Measurements from ENCODE around the gene SLC22A23.

Gene SLC22A23

GRCh38 chr6:3314621-3315467 lies 142.0 kb downstream of the SLC22A23 start:
- Histone ChIP-seq H3K4me3 (ENCODE audit: low read depth, low read length) (no peak overlapping the region), H3K36me3 (ENCODE audit: control insufficient read depth in 2 of 2, insufficient read depth in 1 of 2, low read length in 2 of 2) (peaks cover 0 to 8% of the 10 kb centered on the region in 2 experiments; a peak in 1 of 3 replicates), H3K9me3 (ENCODE audit: control insufficient read depth, insufficient read depth, low read depth, low read length) (no peaks in the 10 kb centered on the region), H3K4me1 (ENCODE audit: control insufficient read depth, insufficient read depth, low read length) (no peaks in the 10 kb centered on the region), H3K27ac (ENCODE audit: extremely low read depth, low read depth, low read length) (no peak overlapping the region)
- no peak for TF ChIP-seq ZNF654 (tag by site-specific recombination; IDR thresholded peaks at IDR 0.05; ENCODE audit: low read depth)
- TF ChIP-seq ZNF350 (tag by site-specific recombination; IDR thresholded peaks at IDR 0.05) = no peak
- TF ChIP-seq ZNF48 (tag by site-specific recombination; IDR thresholded peaks at IDR 0.05) = no peak
- TF ChIP-seq REST (tag by site-specific recombination; IDR thresholded peaks at IDR 0.05) = no peak
- ChIA-PET POLR2A (no interaction called here), CTCF (interaction anchor here (0.7 to 0.9 kb wide), 2 partner anchors 16 to 45 kb away, joined by 3 read pairs; no protein-coding TSS in a partner anchor)

- no peak overlapping the region for H3K4me3 ChIP-seq (ENCODE audit: low read depth, low read length)
- ChIA-PET CTCF (interaction anchor here (0.9 kb wide), 1 partner anchor 15 kb away, joined by 3 read pairs; no protein-coding TSS in a partner anchor), POLR2A (no interaction called here)
- no peak overlapping the region for H3K27ac ChIP-seq (ENCODE audit: extremely low read depth, low read depth, low read length)
- H3K4me1 ChIP-seq (ENCODE audit: control insufficient read depth, insufficient read depth, low read length) = no peaks in the 10 kb centered on the region
- H3K9me3 ChIP-seq (ENCODE audit: control insufficient read depth, insufficient read depth, low read depth, low read length) = no peaks in the 10 kb centered on the region
- H3K36me3 ChIP-seq (ENCODE audit: control insufficient read depth in 2 of 2, insufficient read depth in 1 of 2, low read length in 2 of 2) = peaks cover 0 to 8% of the 10 kb centered on the region in 2 experiments; a peak in 1 of 3 replicates
- no peak for TF ChIP-seq ZNF707 (tag by site-specific recombination; IDR thresholded peaks at IDR 0.05)
- TF ChIP-seq HOXD13 (CRISPR knock-in tag; IDR thresholded peaks at IDR 0.05; ENCODE audit: borderline replicate concordance) = no peak
- no peak for TF ChIP-seq ZNF138 (tag by site-specific recombination; IDR thresholded peaks at IDR 0.05; ENCODE audit: borderline replicate concordance)
- no peak for TF ChIP-seq SP2 (tag by site-specific recombination; IDR thresholded peaks at IDR 0.05)
- no peak for TF ChIP-seq MZF1 (tag by site-specific recombination; IDR thresholded peaks at IDR 0.05; ENCODE audit: borderline replicate concordance)
- no peak for TF ChIP-seq ZNF843 (tag by site-specific recombination; IDR thresholded peaks at IDR 0.05)
- no peak for TF ChIP-seq REPIN1 (tag by site-specific recombination; IDR thresholded peaks at IDR 0.05; ENCODE audit: low read depth)
- no peak for TF ChIP-seq ZSCAN18 (tag by site-specific recombination; IDR thresholded peaks at IDR 0.05)
- no peak for TF ChIP-seq ZNF580 (tag by site-specific recombination; IDR thresholded peaks at IDR 0.05)
- no peak for TF ChIP-seq GLI2 (tag by site-specific recombination; IDR thresholded peaks at IDR 0.05; ENCODE audit: borderline replicate concordance, low read depth)
- no peak for TF ChIP-seq ZSCAN5A (tag by site-specific recombination; IDR thresholded peaks at IDR 0.05)
- TF ChIP-seq ZNF214 (tag by site-specific recombination; IDR thresholded peaks at IDR 0.05; ENCODE audit: borderline replicate concordance) = no peak
- no peak for TF ChIP-seq ZNF830 (tag by site-specific recombination; IDR thresholded peaks at IDR 0.05; ENCODE audit: low read depth)
- no peak for TF ChIP-seq GLIS2 (tag by site-specific recombination; IDR thresholded peaks at IDR 0.05)
- TF ChIP-seq ZNF610 (tag by site-specific recombination; IDR thresholded peaks at IDR 0.05; ENCODE audit: borderline replicate concordance) = no peak
- TF ChIP-seq OVOL3 (tag by site-specific recombination; IDR thresholded peaks at IDR 0.05) = no peak
- TF ChIP-seq HOXC10 (CRISPR knock-in tag; IDR thresholded peaks at IDR 0.05) = no peak
- TF ChIP-seq ZNF155 (tag by site-specific recombination; IDR thresholded peaks at IDR 0.05) = no peak
These were observed 142.7 kb downstream of the SLC22A23 start for GRCh38 chr6:3314176-3314575.
